ENCODE data around the gene RFX6.

Gene RFX6

GRCh38 chr6:116963972-116964371 is 86.9 kb downstream of the RFX6 start:
- H3K36me3 ChIP-seq (ENCODE audit: low read length), result no peaks in the 10 kb centered on the region
- H3K4me2 ChIP-seq (ENCODE audit: low read depth, low read length, poor library complexity, severe bottlenecking), result no peak overlapping the region
- H3K4me3 ChIP-seq (ENCODE audit: insufficient read depth, low read length, poor library complexity, severe bottlenecking), result no peak overlapping the region
- H3K27me3 ChIP-seq (ENCODE audit: low read length), result no peaks in the 10 kb centered on the region
- H3F3A ChIP-seq (ENCODE audit: insufficient read depth), result no peaks in the 10 kb centered on the region
- H3K9me2 ChIP-seq (replicated peaks; ENCODE audit: insufficient read depth, low read length), result no peaks in the 10 kb centered on the region
- H4K20me1 ChIP-seq (ENCODE audit: low read depth, low read length), result no peaks in the 10 kb centered on the region
- no peaks in the 10 kb centered on the region for H3K9me3 ChIP-seq (ENCODE audit: insufficient read depth, low read length)
- H3K27ac ChIP-seq (ENCODE audit: low read depth, low read length), result no peak overlapping the region
- H3K79me2 ChIP-seq (ENCODE audit: insufficient read depth, low read length), result no peaks in the 10 kb centered on the region
- TF ChIP-seq EZH2phosphoT487 (conservative IDR thresholded peaks at IDR 0.05; ENCODE audit: low read length) (no peak), CTCF (IDR thresholded peaks at IDR 0.05; ENCODE audit: insufficient read depth, low read length, poor library complexity, severe bottlenecking) (no peak)
- no peak overlapping the region for H3K9ac ChIP-seq (ENCODE audit: low read length)
- H2AFZ ChIP-seq (ENCODE audit: low read depth, low read length, severe bottlenecking), result no peak overlapping the region

- no peak for TF ChIP-seq EZH2phosphoT487 (conservative IDR thresholded peaks at IDR 0.05; ENCODE audit: low read length)
- TF ChIP-seq CTCF (IDR thresholded peaks at IDR 0.05; ENCODE audit: insufficient read depth, low read length, poor library complexity, severe bottlenecking), result no peak
- H3K9me2 ChIP-seq (replicated peaks; ENCODE audit: insufficient read depth, low read length), result no peaks in the 10 kb centered on the region
- no peak overlapping the region for H3K9ac ChIP-seq (ENCODE audit: low read length)
- H3K36me3 ChIP-seq (ENCODE audit: low read length), result no peaks in the 10 kb centered on the region
- no peaks in the 10 kb centered on the region for H3F3A ChIP-seq (ENCODE audit: insufficient read depth)
- H3K27me3 ChIP-seq (ENCODE audit: low read length), result no peaks in the 10 kb centered on the region
- H3K4me2 ChIP-seq (ENCODE audit: low read depth, low read length, poor library complexity, severe bottlenecking), result no peak overlapping the region
- no peak overlapping the region for H2AFZ ChIP-seq (ENCODE audit: low read depth, low read length, severe bottlenecking)
- H3K9me3 ChIP-seq (ENCODE audit: insufficient read depth, low read length), result no peaks in the 10 kb centered on the region
- no peaks in the 10 kb centered on the region for H3K79me2 ChIP-seq (ENCODE audit: insufficient read depth, low read length)
- H3K27ac ChIP-seq (ENCODE audit: low read depth, low read length), result no peak overlapping the region
- H3K4me3 ChIP-seq (ENCODE audit: insufficient read depth, low read length, poor library complexity, severe bottlenecking), result no peak overlapping the region
- H4K20me1 ChIP-seq (ENCODE audit: low read depth, low read length), result no peaks in the 10 kb centered on the region
These were observed 89.9 kb downstream of the RFX6 start for GRCh38 chr6:116966675-116967576.

- H3K9ac ChIP-seq (ENCODE audit: low read length), result no peak overlapping the region
- H4K20me1 ChIP-seq (ENCODE audit: low read depth, low read length), result 0 out of 2 replicates have a peak, but pooled peaks cover 4% of the 10 kb centered on the region
- no peak overlapping the region for H3K4me2 ChIP-seq (ENCODE audit: low read depth, low read length, poor library complexity, severe bottlenecking)
- TF ChIP-seq CTCF (IDR thresholded peaks at IDR 0.05; ENCODE audit: insufficient read depth, low read length, poor library complexity, severe bottlenecking) (peak; percentile 47), EZH2phosphoT487 (conservative IDR thresholded peaks at IDR 0.05; ENCODE audit: low read length) (no peak)
- H3K4me3 ChIP-seq (ENCODE audit: insufficient read depth, low read length, poor library complexity, severe bottlenecking), result no peak overlapping the region
- H3K27me3 ChIP-seq (ENCODE audit: low read length), result no peaks in the 10 kb centered on the region
- H3K79me2 ChIP-seq (ENCODE audit: insufficient read depth, low read length), result no peaks in the 10 kb centered on the region
- H3K36me3 ChIP-seq (ENCODE audit: low read length), result no peaks in the 10 kb centered on the region
- no peaks in the 10 kb centered on the region for H3K9me2 ChIP-seq (replicated peaks; ENCODE audit: insufficient read depth, low read length)
- H3F3A ChIP-seq (ENCODE audit: insufficient read depth), result no peaks in the 10 kb centered on the region
- no peaks in the 10 kb centered on the region for H3K9me3 ChIP-seq (ENCODE audit: insufficient read depth, low read length)
- no peak overlapping the region for H2AFZ ChIP-seq (ENCODE audit: low read depth, low read length, severe bottlenecking)
- H3K27ac ChIP-seq (ENCODE audit: low read depth, low read length), result no peak overlapping the region
These were observed 92.3 kb downstream of the RFX6 start for GRCh38 chr6:116969211-116969863.

Measured in SU-DHL-6 (cell line).